H7 (cell line): ENCODE results near the gene CORO6. TPM values are rescaled to one million over a fixed set of nuclear protein-coding genes. Genes with fewer than 3 reads are reported as not detected.
A peak's percentile ranks its signal among the peaks of the same experiment; 100 is the strongest.

ENCODE experiments used
- DNase-seq: peaks from one replicate; pipeline ENCODE4 v3.0.0; 2012
- H3K27me3 ChIP-seq: 2 replicates; pipeline ENCODE4 v1.6.0; 2011; ENCODE audit warnings: mild to moderate bottlenecking, low read length; ENCODE audit not compliant: control insufficient read depth, insufficient read depth
- H3K36me3 ChIP-seq: replicated peaks from 2 replicates; pipeline ENCODE4 v1.5.1; 2011; ENCODE audit warnings: low read length; ENCODE audit not compliant: control insufficient read depth, insufficient read depth
- H3K4me3 ChIP-seq: 2 replicates; pipeline ENCODE4 v1.5.1; 2011; ENCODE audit warnings: low read depth, mild to moderate bottlenecking, control low read depth, low read length, moderate library complexity; ENCODE audit not compliant: insufficient read depth
- total RNA-seq: library from RNA; depleted of rRNA; stranded (reverse); fragments of >200 nt; shearing (Covaris generic); gene quantifications from 2 replicates; pipeline ENCODE4 v1.2.3, GENCODE V29; 2014

Gene CORO6
- total RNA-seq, 1 experiment from 2014 or later: 3.9 TPM

- DNase-seq: peak; percentile 58
- Histone ChIP-seq H3K27me3 (peaks cover 51% of the 10 kb centered on the region), H3K36me3 (no peaks in the 10 kb centered on the region), H3K4me3 (no peak overlapping the region; the same call in 1 of the 2 replicates)
Measured at GRCh38 chr17:29612404-29613280, 10.1 kb downstream of the CORO6 start.

DNA sequence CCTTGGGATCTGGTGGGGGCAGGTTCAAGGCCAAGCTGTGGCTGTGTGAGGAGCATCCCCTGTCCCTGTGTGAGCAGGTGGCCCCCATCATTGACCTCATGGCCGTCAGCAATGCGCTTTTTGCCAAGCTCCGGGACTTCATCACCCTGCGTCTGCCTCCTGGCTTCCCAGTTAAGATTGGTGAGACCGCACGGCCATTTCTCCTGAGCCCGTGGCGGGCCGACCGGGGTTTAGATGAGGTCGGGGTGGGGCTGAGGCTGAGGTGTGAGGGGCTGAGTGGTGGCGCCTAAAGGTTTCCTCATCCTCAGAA, 10.7 kb downstream of the CORO6 start:
- H3K36me3 ChIP-seq: no peaks in the 10 kb centered on the region
- DNase-seq: no peak
- no peak overlapping the region for H3K4me3 ChIP-seq
- peaks cover 45% of the 10 kb centered on the region for H3K27me3 ChIP-seq

GRCh38 chr17:29611351-29612093, 11.2 kb downstream of the CORO6 start:
- H3K36me3 ChIP-seq: no peaks in the 10 kb centered on the region
- H3K4me3 ChIP-seq: no peak overlapping the region
- DNase-seq: no peak
- peaks cover 39% of the 10 kb centered on the region for H3K27me3 ChIP-seq

- H3K4me3 ChIP-seq: no peak overlapping the region
- H3K36me3 ChIP-seq: no peaks in the 10 kb centered on the region
- no peak for DNase-seq
- peaks cover 29% of the 10 kb centered on the region for H3K27me3 ChIP-seq
Measured at GRCh38 chr17:29610395-29610794, 12.3 kb downstream of the CORO6 start.

GRCh38 chr17:29608986-29609385, 13.7 kb downstream of the CORO6 start:
- Histone ChIP-seq H3K36me3 (no peaks in the 10 kb centered on the region), H3K27me3 (peaks cover 15% of the 10 kb centered on the region), H3K4me3 (no peak overlapping the region)
- DNase-seq: peak; percentile 17

- Histone ChIP-seq H3K36me3 (no peaks in the 10 kb centered on the region), H3K4me3 (no peak overlapping the region), H3K27me3 (peaks cover 4% of the 10 kb centered on the region; the same call in 1 of the 2 replicates)
- peak; percentile 57 for DNase-seq
Measured at GRCh38 chr17:29607557-29608195, 15.0 kb downstream of the CORO6 start.

GRCh38 chr17:29603109-29603674, 19.5 kb downstream of the CORO6 start:
- DNase-seq: no peak
- Histone ChIP-seq H3K4me3 (no peak overlapping the region), H3K27me3 (no peaks in the 10 kb centered on the region), H3K36me3 (no peaks in the 10 kb centered on the region)

- Histone ChIP-seq H3K36me3 (no peaks in the 10 kb centered on the region), H3K4me3 (no peak overlapping the region), H3K27me3 (peaks cover 15% of the 10 kb centered on the region)
- peak; percentile 68 for DNase-seq
Measured at GRCh38 chr17:29597361-29598172, 25.1 kb downstream of the CORO6 start.

GRCh38 chr17:29596811-29597210, 25.9 kb downstream of the CORO6 start:
- no peak overlapping the region for H3K4me3 ChIP-seq
- H3K27me3 ChIP-seq: peaks cover 15% of the 10 kb centered on the region
- no peaks in the 10 kb centered on the region for H3K36me3 ChIP-seq
- peak; percentile 58 for DNase-seq

DNA sequence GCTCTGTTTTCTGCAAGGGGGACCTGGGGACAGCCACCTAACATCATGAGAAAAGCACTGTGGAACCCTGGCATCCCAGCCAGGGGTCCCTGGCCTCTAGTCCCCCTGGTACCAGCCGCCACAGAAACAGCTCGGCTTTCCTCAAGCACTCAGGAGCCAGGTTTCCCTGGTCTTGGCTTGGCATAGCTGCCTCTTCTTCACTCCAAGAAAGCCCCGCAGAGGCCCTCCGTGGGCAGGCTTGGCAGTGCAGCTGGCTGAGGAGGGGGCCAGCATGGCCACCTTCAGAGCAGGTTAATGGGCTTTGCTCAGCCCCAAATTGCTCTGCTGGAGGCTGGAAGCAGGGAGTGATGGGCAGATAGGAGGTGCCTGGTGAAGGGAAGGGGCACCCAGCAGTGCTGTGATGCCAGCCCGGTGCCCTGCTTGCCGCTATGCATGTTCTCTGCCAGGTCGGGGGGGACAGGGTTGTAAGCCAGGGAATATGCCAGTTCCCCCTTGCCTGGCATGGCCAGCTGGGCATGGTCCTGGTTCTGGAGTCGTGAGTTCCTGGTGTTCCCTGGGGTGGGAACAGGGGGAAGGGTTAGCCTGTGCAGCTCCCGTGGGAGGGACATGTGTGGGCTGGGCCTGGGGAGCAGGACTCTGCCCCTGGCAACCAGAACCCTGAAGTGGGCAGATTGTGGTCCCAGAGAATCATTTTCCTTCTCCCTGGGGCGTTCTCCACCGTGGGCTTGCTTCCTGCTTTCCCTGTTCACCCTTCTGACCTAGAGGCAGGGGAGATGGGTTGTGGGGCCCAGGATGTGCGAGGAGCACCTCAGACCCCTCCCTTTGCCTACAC, 26.6 kb downstream of the CORO6 start:
- Histone ChIP-seq H3K36me3 (no peaks in the 10 kb centered on the region), H3K27me3 (peaks cover 15% of the 10 kb centered on the region), H3K4me3 (no peak overlapping the region)
- DNase-seq: no peak

DNA sequence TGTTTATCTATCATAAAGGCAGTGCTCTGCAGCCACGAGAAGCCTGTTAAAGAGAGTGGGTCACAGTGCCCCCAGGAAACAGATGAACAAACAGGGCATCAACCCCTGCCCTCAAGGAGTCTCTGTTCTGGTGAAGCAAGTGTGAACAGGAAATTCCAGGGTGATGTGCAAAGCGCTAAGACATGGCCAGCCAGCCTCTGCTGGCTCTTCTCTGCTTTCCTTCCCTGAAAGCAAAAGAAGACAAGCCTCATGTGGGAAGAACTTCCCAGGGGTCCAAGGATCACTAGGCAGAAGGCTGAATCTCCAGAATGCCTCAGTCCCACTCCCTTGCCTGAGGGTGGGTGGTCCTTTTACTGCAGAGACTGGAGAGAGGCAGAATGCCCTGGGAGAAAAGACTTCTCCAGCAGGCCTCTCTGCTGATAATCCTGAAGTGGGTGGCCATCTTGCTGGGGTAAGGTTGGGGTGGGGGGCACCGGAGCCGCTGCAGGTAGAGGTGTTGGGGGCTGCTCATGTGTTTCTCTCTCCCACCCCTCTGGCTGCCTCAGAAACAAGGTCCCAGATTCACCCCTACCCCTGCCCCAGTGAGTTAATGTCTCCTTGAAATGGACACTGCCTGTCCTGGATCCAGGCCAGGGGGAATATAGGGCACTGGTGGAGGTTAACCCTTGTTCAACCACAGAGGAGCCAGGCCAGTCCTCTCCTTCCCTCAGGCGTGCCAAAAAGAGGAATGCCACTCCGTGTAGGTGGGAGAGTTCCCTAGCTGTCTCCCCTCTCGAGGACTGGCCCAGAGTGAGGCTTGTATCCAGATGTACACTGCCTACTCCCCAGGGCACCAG, 27.4 kb downstream of the CORO6 start:
- no peak overlapping the region for H3K4me3 ChIP-seq
- DNase-seq: no peak
- H3K36me3 ChIP-seq: no peaks in the 10 kb centered on the region
- H3K27me3 ChIP-seq: peaks cover 17% of the 10 kb centered on the region

DNA sequence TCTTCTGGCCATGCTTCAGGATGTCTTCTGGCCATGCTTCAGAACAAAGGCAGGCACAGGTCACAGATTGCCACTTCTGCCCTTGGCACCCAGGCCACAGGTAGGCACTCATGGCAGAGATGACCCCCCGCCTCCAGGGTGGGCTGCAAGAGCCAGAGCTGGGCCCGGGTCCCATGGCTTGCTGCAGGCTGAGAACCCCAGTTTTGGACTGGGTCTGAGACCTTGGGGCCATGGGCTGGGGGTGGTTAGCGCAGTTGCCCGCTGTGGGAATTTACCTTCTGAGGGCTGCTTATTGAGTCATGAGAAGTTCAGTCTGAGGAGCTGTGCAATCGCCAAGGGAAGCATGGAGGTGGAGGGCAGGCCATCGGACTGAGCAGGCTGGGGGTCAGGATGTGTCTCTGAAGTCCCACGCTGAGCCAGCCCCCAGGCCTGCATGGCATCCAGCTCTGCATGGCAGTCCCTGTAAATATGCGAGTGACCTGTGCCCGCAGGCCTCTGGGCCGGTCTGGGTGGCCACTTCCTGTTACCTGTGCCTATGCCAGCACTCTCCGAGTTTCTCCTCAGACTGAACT, 28.1 kb downstream of the CORO6 start:
- peaks cover 22% of the 10 kb centered on the region for H3K27me3 ChIP-seq
- no peaks in the 10 kb centered on the region for H3K36me3 ChIP-seq
- H3K4me3 ChIP-seq: no peak overlapping the region
- DNase-seq: no peak
